Right kidney (tissue), 1 donor: ENCODE measurements around the gene FAM131B.

Source experiments
- DNase-seq: peaks from one replicate; pipeline ENCODE4 v3.0.0-alpha.2; 2016

FAM131B gene

GRCh38 chr7:143359771-143360353 is 2.7 kb downstream of the FAM131B start:
- no peak for DNase-seq

GRCh38 chr7:143358626-143359025 is 3.9 kb downstream of the FAM131B start:
- no peak for DNase-seq

DNA sequence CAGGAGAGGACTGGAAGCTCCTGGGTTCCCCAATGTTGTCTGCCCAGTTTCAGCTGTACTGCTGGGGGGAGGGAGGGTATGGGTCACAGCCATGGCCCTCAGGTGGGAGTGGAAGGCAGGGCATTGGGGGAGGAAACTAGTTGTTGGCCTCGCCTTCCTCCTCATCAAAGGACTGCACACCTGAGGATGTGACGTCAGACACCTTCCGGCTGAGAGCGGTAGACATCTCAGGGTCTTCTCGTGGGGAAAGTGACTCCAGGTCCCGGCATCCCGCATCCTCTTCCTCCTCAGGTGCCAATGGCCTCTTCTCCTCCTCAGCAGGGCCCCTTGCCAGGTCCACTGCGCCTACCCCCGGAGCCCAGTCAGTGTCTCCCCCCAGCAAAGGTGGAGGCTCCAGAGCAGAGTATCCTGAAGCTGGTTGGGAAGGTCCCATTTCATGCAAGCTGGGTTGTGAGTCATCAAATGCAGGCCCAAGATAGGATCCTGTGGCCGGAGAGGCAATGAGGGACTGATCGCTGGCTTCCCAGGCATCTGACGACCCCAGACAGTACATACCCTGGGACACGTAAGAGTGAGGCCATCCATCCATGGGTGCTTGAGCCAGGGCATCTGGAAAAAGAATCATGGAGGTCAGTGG is 6.0 kb downstream of the FAM131B start:
- DNase-seq = no peak

DNA sequence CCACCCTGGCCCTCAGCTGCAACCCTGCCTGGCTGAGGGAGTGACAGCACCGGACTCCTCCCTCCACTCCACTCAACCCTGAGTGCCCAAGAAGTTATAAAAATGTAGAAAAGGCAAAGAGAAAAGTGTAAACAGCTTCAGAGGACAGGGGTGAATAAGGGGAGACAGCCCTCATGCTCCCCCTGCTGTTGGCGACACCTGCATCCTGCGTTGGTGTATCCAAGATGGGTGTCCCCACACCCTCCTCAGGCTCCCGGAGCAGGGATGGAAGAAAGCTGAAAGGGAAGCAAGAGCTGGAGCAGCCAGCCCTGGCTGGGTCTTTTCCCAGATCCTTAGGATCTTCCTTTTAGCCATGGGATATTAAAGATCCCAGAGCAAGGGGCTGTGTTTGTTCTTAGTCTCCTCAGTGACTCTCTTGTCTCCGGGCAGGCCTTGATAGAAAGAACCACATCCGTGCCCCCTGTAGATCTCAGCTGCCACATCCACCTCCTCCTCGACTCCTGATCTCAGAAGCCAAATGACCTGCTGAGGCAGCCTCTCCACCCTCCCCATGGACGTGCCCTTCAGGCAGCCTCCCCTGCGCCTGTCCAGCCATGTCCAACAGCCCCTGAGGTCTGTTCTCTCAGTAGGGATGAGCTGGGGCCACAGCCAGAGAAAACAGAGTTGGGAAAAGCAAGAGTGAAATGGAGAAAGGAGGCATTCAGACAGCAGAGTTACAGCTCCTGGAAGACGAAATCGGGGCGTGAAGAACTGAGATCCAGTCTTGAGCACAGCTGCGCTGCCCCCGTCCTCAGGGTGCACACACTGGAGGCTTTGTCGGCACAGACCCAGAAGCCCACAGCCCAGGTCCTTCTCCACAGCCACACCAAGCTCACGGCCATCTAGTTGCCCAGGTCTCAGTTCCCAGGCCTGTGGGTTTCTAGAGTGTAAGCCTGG is 6.8 kb downstream of the FAM131B start:
- DNase-seq = no peak

GRCh38 chr7:143354965-143355364 is 7.5 kb downstream of the FAM131B start:
- no peak for DNase-seq

GRCh38 chr7:143354376-143354775 is 8.1 kb downstream of the FAM131B start:
- no peak for DNase-seq

DNA sequence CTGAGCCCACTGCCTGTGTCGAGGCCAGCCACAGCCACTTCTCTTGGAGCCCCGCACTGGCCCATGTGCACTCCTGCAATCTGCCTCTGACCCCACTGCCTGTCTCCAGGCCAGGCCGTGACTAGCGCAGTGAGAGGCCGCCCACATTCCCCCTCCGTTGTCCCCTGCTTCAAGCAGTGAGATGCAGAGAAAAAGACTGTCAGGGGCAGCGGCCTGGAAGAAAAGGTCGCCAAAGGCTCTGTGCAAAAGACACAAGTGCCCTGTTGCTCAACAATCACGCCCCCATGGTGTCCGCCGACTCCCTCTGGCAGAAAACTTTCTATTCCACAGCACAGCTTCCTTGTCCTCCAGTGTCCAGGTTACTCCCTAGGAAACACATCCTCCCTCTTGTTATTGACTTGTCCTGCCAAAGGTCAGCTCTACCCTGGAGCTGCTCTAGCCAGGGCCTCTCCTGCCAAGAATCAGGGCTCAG is 9.9 kb downstream of the FAM131B start:
- no peak for DNase-seq

GRCh38 chr7:143351574-143351973 is 10.9 kb downstream of the FAM131B start:
- DNase-seq = no peak

DNA sequence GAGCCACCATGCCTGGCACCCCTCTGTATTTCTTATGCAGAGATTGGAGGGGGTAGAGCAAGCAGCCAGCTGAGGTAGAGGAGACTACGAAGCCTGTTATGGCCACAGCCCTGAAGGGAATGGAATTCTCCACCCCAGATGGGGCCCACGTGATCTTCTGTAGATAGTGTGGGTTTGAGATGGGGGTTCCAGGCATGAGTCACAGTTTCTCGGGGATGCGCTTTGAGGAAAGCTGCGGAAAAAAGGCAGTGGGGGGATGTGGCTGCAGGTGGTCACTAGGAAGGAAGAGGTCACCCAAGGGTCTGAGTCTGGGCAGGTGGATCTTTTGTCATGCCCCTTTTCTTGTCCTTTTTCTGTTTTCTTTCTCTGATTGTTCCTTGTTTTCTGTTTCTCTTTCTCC is 11.5 kb downstream of the FAM131B start:
- no peak for DNase-seq

GRCh38 chr7:143347950-143348349 is 14.6 kb downstream of the FAM131B start:
- no peak for DNase-seq

GRCh38 chr7:143346018-143346417 is 16.5 kb downstream of the FAM131B start:
- no peak for DNase-seq

DNA sequence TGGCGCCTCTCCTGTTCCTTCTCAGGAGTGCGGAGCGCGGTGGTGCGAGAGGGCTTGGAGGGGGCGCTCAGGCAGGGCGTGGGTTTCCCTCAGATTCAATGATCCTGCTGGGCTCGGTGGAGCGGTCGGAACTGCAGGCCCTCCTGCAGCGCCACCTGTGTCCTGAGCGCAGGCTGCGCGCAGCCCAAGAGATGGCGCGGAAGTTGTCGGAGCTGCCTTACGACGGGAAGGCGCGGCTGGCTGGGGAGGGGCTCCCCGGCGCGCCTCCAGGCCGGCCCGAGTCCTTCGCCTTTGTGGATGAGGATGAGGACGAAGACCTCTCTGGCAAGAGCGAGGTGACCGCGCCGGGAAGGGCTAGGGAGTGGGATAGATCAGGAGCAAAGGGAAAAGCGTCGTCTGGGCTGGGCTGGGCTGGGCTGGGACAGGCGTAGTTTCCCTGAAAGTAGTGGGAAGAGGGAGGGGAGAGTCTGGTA is 17.0 kb downstream of the FAM131B start:
- peak; percentile 64 for DNase-seq

GRCh38 chr7:143343596-143343995 is 18.9 kb downstream of the FAM131B start:
- no peak for DNase-seq

GRCh38 chr7:143341842-143342241 is 20.7 kb downstream of the FAM131B start:
- no peak for DNase-seq

GRCh38 chr7:143337216-143337615 is 25.3 kb downstream of the FAM131B start:
- no peak for DNase-seq

DNA sequence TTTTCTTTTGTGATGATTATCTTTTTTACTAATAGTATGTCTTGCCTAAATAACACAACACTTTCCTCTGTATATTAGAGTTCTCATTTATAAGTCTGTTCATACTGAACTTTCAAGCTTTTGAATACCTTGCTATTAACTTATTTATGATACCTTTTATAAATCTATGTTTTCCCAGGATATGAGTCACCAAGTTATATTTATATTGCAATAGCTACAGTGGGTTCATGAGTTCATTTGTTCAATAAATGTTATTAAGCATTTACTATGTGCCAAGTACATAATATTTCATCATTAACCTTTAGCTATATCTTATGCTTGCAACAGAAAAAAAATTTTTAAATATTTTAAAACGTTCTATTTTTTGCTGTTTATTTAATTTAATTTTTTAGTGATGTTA is 28.3 kb downstream of the FAM131B start:
- DNase-seq = no peak

DNA sequence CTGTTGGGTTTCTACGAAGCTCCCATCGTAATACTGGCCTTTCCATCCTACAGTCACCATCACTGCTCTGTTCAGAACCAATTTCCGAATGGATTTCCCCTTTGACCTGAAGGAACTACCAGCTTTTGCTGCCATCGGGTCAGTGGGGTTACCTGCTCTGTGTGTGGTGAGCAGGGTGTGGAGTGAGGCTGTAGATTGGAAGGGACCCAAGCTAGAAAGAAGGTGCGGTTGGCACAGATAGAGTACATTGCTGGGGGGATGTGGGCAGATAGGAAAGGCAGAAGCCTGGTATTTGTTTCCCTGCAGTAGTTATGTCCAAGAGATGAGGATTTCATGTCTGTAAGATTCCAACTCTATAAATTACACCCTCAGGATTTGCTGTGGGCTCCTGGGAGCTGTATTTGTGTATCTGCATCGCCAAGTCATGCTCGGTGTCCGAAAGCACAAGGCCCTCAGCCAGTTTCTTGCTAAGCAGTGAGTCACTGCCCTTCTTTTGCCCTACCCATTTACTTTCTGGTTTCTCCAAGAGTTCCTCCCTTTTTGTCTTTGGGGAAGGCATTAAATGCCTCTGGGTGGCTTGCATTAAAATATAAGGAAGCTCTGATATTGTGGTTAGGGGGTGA is 31.2 kb downstream of the FAM131B start:
- DNase-seq = no peak

GRCh38 chr7:143329471-143330170 is 32.9 kb downstream of the FAM131B start:
- no peak for DNase-seq

GRCh38 chr7:143327903-143328302 is 34.6 kb downstream of the FAM131B start:
- DNase-seq = no peak

- no peak for DNase-seq
Measured at GRCh38 chr7:143325240-143325639, 37.3 kb downstream of the FAM131B start.

DNA sequence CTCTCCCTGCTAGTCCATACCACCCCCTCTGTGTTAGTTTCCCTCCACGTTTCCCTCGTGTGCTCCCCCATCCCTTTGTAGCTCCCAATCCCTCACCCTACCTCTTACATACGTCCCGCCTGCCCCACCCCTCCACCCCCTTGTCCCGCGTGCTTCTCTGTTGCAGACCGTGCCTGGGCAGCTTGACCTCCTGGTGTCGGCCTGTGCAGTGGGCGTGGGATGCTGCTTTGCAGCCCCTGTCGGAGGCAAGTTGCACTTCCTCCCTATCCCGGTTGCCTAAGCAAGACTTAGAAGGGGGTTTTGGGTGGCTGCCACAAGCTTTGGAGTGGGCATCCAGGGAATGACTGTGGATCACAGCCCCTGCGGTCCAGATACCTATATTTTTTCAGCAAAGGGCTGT is 38.9 kb downstream of the FAM131B start:
- DNase-seq = no peak
